Measurements from ENCODE around the gene BPIFB3. TPM values are rescaled to one million over a fixed set of nuclear protein-coding genes. Genes with fewer than 3 reads are reported as not detected.

The BPIFB3 gene
- total RNA-seq, 2 experiments from 2014 or later: not detected

DNA sequence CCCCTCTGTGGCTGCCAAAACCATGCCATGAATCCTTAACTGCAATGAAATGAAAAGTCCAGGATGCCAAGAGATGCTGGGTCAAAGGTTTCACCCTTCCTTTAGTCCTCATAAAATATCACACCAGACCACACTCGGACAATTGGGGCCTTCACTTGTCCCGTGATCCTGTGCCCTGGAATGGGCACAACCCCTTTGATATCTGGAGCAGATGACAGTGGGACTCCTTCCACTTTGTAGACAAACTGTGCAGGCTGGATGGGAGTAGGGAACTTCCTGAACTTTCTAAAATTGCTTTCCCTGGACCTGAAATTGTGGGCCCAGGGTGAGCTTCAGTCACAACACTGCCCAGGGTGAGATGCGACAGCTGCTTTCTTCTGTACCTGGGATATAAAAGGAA lies 31.8 kb upstream of the BPIFB3 start:
- no peaks in the 10 kb centered on the region for H3K4me1 Mint-ChIP-seq (ENCODE audit: low read depth)
- H3K27me3 Mint-ChIP-seq: no peaks in the 10 kb centered on the region
- no peak for DNase-seq
- no peaks in the 10 kb centered on the region for H3K9me3 Mint-ChIP-seq
- POLR2A ChIA-PET: interaction anchor here (1.2 kb wide), 1 partner anchor 11 kb away, joined by 3 read pairs; no protein-coding TSS in a partner anchor
- TF ChIP-seq, protein P1, sequence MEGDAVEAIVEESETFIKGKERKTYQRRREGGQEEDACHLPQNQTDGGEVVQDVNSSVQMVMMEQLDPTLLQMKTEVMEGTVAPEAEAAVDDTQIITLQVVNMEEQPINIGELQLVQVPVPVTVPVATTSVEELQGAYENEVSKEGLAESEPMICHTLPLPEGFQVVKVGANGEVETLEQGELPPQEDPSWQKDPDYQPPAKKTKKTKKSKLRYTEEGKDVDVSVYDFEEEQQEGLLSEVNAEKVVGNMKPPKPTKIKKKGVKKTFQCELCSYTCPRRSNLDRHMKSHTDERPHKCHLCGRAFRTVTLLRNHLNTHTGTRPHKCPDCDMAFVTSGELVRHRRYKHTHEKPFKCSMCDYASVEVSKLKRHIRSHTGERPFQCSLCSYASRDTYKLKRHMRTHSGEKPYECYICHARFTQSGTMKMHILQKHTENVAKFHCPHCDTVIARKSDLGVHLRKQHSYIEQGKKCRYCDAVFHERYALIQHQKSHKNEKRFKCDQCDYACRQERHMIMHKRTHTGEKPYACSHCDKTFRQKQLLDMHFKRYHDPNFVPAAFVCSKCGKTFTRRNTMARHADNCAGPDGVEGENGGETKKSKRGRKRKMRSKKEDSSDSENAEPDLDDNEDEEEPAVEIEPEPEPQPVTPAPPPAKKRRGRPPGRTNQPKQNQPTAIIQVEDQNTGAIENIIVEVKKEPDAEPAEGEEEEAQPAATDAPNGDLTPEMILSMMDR (IDR thresholded peaks at IDR 0.05): no peak
- no peaks in the 10 kb centered on the region for H3K36me3 Mint-ChIP-seq (ENCODE audit: low read depth)
- intact Hi-C loops (cut with micrococcal nuclease): no loop called here
- no peak overlapping the region for H3K27ac Mint-ChIP-seq
- no peak overlapping the region for H3K4me3 Mint-ChIP-seq
- no peak for ATAC-seq
- CTCF ChIA-PET: no interaction called here

DNA sequence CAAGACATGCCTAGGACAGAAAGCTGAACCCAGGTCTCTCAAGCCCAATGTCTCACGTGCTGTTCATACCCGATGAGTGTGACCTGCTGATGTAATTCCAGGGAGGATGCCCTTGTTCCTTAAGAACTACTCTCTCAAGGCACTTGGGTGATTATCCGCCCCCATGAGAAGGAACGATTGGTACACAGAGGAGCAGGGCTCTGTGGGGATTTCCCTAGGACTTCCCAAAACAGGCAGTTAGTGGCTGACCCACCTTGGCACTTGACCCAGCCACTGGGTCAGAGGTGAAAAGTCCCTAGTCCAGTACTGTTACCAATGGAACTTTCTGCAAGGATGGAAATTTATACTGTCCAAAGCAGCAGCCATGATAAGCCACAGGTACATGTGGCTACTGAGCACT lies 31.4 kb upstream of the BPIFB3 start:
- ChIA-PET POLR2A (interaction anchor here (1.2 kb wide), 1 partner anchor 11 kb away, joined by 3 read pairs; no protein-coding TSS in a partner anchor), CTCF (no interaction called here)
- Mint-ChIP-seq H3K9me3 (no peaks in the 10 kb centered on the region), H3K27ac (no peak overlapping the region), H3K4me1 (ENCODE audit: low read depth) (no peaks in the 10 kb centered on the region), H3K27me3 (no peaks in the 10 kb centered on the region), H3K36me3 (ENCODE audit: low read depth) (no peaks in the 10 kb centered on the region), H3K4me3 (no peak overlapping the region)
- ATAC-seq: no peak
- TF ChIP-seq, protein P1 (IDR thresholded peaks at IDR 0.05): no peak
- no peak for DNase-seq
- intact Hi-C loops (cut with micrococcal nuclease): no loop called here

DNA sequence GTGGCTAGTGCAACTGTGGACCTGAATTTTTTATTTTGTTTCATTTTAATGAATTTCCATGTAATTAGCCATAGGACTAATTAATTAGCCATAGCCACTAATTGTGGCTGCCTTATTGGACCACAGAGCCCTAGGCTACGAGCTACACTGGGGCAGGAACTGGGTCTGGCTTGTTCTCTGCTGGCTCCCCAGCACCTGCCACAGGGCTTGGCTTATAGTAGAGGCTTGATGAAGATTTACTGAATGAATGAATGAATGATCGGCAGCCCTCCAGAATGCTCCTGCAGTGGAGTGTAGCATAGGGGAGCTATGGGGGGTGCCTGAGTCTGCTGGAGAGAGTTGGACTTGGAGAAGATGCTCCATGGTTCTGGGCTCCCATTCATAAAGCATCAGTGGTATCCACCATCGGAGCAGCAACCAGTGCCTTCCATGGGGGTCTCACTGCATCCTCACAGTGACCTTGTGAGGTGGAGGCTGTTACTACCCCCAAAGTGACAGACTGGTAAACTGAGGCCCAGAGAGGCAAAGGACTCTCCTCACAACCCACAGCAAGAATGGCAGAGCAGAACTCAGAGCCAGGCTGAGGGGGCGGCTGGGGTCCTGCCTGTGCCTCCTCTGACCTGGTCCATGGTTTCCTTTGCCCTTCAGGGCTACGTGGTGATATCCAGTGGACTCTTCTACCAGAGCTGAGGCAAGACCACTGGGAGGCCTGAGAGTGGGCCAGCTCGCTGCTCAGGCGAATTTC lies 30.8 kb upstream of the BPIFB3 start:
- no peak overlapping the region for H3K27ac Mint-ChIP-seq
- H3K4me1 Mint-ChIP-seq (ENCODE audit: low read depth): no peaks in the 10 kb centered on the region
- no peaks in the 10 kb centered on the region for H3K36me3 Mint-ChIP-seq (ENCODE audit: low read depth)
- no peaks in the 10 kb centered on the region for H3K9me3 Mint-ChIP-seq
- no peaks in the 10 kb centered on the region for H3K27me3 Mint-ChIP-seq
- ATAC-seq (no peak), DNase-seq (no peak)
- CTCF ChIA-PET: interaction anchor here (1.2 kb wide), 1 partner anchor 77 kb away, joined by 4 read pairs; no protein-coding TSS in a partner anchor
- intact Hi-C loops (cut with micrococcal nuclease): no loop called here
- POLR2A ChIA-PET: interaction anchor here (1.2 kb wide), 1 partner anchor 10 kb away, joined by 3 read pairs; no protein-coding TSS in a partner anchor
- TF ChIP-seq, protein P1 (IDR thresholded peaks at IDR 0.05): no peak
- H3K4me3 Mint-ChIP-seq: no peak overlapping the region

DNA sequence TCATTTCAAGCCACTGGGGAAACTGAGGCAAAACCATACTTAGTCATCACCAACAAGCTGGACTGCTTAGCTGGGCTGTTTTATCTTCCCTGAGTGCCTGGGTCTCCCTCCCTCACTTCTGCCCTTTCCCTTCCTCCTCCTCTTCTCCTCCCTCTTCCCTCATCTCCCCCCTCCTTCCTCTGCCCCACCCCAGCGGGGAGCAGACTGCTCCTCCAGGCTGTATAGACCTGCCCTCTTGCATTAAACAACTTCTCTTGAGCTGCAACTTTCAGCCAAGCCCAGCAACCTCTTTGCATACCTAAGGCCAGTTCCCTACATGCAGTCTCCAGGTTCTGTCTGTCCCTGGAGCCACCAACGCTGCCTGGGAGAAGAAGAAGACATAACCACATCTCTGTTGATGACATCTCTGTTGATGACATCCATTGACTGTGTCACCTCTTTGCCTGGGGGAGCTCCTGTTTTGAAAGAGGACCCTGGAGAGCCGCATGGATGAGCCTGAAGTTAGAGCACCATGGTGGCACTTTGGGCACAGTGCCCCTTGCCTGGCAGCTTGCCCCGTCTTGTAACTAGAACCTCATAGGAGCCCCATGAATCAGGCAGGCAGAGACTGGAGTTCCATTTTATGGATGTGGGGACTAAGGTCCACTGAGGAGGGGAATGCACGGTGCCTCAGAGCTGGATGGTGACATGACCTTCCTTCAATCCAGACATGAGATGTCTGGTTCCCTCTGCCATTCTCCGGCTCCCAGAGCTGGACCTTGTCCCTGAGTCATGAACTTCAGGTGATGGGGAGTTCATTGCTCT lies 30.1 kb upstream of the BPIFB3 start:
- Mint-ChIP-seq H3K9me3 (no peaks in the 10 kb centered on the region), H3K27ac (no peak overlapping the region), H3K4me1 (ENCODE audit: low read depth) (no peaks in the 10 kb centered on the region), H3K4me3 (no peak overlapping the region), H3K36me3 (ENCODE audit: low read depth) (no peaks in the 10 kb centered on the region), H3K27me3 (no peaks in the 10 kb centered on the region)
- CTCF ChIA-PET: interaction anchor here (1.2 kb wide), 1 partner anchor 78 kb away, joined by 4 read pairs; no protein-coding TSS in a partner anchor
- TF ChIP-seq, protein P1 (IDR thresholded peaks at IDR 0.05): no peak
- ATAC-seq: no peak
- intact Hi-C loops (cut with micrococcal nuclease): no loop called here
- POLR2A ChIA-PET: interaction anchor here (0.7 kb wide), 1 partner anchor 31 kb away, joined by 3 read pairs; no protein-coding TSS in a partner anchor
- no peak for DNase-seq

DNA sequence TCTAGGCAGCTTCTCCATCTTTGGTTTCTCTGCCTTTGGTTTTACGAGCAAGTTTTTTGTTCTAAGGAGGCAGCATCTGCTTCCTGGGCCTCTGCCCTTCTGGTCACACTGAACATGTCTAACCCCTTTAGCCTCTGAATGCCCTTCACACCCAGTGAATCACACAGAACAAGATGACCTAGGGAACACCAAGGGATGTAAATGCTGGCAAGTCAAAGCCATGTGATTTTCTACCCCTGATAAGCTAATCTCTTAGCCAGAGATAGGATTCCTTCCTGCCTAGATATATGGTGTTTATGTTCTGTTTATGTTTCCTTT lies 29.5 kb upstream of the BPIFB3 start:
- no peaks in the 10 kb centered on the region for H3K4me1 Mint-ChIP-seq (ENCODE audit: low read depth)
- no peaks in the 10 kb centered on the region for H3K36me3 Mint-ChIP-seq (ENCODE audit: low read depth)
- ATAC-seq (no peak), DNase-seq (no peak)
- TF ChIP-seq, protein P1 (IDR thresholded peaks at IDR 0.05): no peak
- no peaks in the 10 kb centered on the region for H3K9me3 Mint-ChIP-seq
- intact Hi-C loops (cut with micrococcal nuclease): no loop called here
- ChIA-PET POLR2A (no interaction called here), CTCF (interaction anchor here (1.2 kb wide), 1 partner anchor 78 kb away, joined by 4 read pairs; no protein-coding TSS in a partner anchor)
- H3K27ac Mint-ChIP-seq: no peak overlapping the region
- no peak overlapping the region for H3K4me3 Mint-ChIP-seq
- no peaks in the 10 kb centered on the region for H3K27me3 Mint-ChIP-seq
